Endometrium (tissue), 2 donors: ENCODE data around the gene SUSD4.

Experiments
- FAIRE-seq: peaks from 2 replicates; lab custom pipeline; 2012; peaks lifted over from hg19 to GRCh38; lab: Jason Lieb, UNC
- donor health status: control.
- donor health status: control.

The SUSD4 gene

GRCh38 chr1:223179280-223179679 is 184.7 kb downstream of the SUSD4 start:
- no peak for FAIRE-seq

- no peak for FAIRE-seq
Measured at GRCh38 chr1:223177681-223178080, 186.3 kb downstream of the SUSD4 start.

GRCh38 chr1:223176437-223176836 is 187.5 kb downstream of the SUSD4 start:
- FAIRE-seq, result no peak

GRCh38 chr1:223175633-223176032 is 188.3 kb downstream of the SUSD4 start:
- FAIRE-seq, result no peak

- no peak for FAIRE-seq
Measured at GRCh38 chr1:223175032-223175431, 188.9 kb downstream of the SUSD4 start.
